GM21576 (cell line): ENCODE data around the gene TDO2.
"Not testable (repeated sequence)": the region's sequence is repeated elsewhere in the genome, so short reads cannot be mapped to it uniquely, and the experiment has no call there.

Source experiments
- ATAC-seq: cut with Tn5 transposase; IDR thresholded peaks from one replicate; pipeline ENCODE4 v1.9.1; 2021; ENCODE audit warnings: mild to moderate bottlenecking, moderate library complexity; ENCODE audit not compliant: unreplicated experiment

The TDO2 gene

DNA sequence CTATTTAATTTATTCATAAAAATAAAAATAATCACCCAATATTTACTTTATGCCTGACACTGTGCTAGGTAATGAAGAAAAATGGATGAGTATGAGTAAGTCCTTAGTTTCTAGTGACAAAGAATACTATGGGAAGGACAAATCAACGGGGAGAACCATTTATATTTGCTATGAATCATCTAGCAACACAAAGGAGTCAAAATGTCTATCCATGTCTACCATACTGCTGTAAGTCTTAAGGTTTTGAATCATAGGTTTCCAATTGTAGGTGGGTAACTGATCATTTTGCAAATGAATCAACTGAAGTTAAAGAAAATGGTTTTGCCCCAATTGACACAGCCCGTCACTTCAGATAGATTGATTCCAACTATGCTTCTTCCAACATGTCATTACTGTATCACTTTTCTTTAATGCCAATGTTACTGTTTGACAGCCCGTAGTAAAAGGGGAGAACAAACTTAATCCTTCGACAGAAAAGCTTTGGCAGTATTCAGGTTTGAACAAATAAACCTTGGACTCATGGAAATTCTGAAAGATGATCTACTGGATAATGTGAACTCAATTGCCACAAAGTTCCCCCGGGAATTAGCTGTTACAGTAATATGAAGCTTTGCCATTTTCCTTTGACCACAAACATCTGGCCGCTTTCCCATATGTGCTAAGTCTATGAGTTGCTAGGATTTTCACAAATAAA is 3.2 kb downstream of the TDO2 start:
- no peak for ATAC-seq

GRCh38 chr4:155907556-155907955 is 4.1 kb downstream of the TDO2 start:
- ATAC-seq = no peak

DNA sequence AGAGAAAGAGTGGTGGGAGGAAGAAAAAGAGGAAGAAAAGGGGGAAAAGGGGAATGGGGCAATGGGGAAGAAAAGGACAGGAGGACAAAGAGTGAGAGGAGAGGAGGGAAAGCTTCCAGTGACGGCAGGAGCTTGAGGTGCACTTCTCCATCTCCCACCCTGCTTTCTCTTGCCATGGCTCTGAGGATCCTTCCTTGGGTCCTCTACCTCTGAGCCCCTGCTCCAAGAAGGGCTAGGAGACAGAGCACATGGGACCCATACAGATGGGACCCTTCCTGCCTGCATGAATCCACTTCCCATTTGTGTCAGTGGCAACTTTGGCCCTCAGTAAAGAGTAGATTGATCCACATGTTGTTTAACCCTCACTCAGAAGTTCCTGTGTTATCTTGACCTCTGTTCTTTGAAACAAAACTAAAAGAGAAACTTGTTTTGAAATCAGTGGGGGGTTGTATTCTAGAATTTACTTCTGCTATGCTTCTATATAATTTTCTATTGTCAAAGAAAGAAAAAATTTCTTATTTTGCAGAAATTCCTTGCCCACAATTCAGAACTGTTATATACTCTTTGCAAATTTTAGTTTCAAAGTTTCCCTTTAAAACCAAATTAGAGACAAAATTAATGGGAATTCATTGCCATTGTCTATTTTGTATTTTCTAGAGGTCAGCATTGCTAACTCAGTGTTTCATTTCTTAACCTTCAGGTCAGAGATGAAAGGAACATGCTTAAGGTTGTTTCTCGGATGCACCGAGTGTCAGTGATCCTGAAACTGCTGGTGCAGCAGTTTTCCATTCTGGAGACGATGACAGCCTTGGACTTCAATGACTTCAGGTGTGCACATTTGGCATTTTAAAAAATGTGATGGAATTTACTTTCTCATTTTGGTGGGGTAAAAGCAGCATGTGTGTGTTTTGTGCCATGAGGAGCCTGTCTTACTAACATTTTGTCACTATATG is 5.0 kb downstream of the TDO2 start:
- peak; percentile 70 for ATAC-seq

- no peak for ATAC-seq
These were observed 6.2 kb downstream of the TDO2 start for GRCh38 chr4:155909615-155910226.

- ATAC-seq = no peak
These were observed 8.4 kb downstream of the TDO2 start for GRCh38 chr4:155911905-155912304.

DNA sequence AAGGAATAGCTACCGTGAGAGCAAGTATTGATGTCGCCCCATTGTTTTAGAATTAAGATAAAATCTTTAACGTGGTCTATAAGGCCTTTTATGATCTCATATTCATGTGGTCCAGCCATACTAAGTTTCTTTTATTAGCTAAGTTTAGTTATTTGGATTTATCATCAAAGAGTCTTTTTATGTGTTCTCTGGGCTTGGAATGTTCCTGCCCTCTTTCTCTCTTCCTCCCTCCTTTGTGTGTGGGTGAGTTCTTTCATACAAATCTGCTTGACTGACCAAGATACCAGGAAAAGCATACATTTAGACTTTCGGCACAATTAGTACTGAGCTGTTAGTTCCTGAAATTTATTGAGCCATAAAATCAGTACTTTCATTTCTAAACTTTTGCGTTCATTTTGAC is 11.3 kb downstream of the TDO2 start:
- ATAC-seq = no peak

DNA sequence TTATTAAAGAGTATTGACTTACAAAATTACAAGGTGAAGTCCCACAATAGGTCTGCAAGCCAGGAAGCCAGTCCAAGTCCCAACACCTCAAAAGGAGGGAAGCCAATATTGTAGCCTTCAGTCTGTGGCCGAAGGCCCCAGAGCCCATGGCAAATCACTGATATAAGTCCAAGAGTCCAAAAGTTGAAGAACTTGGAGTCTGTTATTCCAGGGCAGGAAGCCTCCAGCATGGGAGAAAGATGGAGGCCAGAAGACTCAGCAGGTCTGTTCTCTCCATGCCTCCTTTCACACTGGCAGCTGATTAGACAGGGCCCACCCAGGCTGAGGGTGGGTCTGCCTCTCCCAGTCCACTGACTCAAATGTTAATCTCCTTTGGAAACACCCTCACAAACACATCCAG is 18.1 kb downstream of the TDO2 start:
- no peak for ATAC-seq

GRCh38 chr4:155924637-155925036 is 21.1 kb downstream of the TDO2 start:
- no peak for ATAC-seq

DNA sequence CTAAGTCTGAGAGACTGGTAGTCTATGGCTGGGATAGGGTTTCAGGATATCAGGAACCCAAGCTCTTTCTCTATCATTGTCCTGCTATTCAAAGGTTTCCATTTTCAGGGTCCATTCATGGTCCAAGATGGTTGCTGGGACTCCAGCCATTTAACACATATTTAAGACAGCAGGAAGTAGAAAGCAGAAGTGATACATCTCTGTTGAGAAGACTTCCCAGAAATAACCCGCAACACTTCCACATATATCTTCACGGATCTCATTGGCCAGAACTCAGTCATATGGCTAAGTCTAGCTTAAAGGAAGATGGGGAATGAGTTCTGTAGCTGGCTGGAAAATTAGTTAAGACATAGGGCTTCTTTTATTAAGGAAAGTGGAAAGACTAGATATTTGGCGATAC is 26.3 kb downstream of the TDO2 start:
- no peak for ATAC-seq

DNA sequence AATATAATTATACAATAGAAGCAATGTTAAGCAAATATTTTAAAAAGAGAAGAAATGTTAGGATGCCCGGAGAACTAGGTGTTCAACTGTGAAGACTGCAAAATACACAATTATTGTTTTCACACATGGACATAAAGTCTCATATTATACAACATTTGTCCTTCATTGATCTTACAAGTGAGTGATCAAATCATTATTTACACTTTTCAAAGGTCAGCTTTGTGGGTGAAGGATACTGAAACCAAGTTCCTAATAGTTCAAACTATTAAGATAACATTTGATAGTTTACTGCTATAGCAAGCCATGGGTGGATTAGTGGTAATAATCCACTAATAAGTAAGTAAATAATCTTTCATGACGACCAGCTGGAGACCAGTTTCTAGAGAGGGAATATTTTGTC is 26.8 kb downstream of the TDO2 start:
- no peak for ATAC-seq

GRCh38 chr4:155931634-155932033 is 28.1 kb downstream of the TDO2 start:
- no peak for ATAC-seq

GRCh38 chr4:155934634-155935033 is 31.1 kb downstream of the TDO2 start:
- ATAC-seq = not testable (repeated sequence)

DNA sequence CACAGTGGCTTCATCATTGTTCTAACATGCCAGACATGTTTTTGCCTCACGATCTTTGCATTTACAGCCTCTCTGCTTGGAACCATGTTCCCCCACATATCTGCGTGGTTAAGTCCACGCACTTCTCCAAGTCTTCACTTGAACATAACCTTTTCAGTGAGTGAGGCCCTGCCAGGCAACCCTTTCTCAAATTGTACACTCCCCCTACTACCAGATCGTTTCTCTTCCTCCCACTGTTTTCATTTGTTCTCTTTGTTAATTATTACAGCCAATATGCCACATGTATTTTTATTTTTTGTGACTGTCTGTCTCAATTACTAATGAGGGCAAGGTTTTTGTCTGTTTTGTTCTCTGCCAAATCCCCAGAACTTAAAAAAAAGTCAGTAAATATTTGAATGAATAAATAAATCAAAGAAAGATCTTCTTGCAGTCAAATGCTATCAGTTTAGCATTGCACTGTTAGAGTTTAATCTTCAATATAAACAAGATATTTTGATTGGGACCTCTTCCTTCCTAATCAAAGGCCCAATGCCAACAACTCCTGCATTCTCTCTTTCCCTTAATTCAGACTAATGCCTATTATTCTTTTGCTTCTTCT is 32.0 kb downstream of the TDO2 start:
- no peak for ATAC-seq

DNA sequence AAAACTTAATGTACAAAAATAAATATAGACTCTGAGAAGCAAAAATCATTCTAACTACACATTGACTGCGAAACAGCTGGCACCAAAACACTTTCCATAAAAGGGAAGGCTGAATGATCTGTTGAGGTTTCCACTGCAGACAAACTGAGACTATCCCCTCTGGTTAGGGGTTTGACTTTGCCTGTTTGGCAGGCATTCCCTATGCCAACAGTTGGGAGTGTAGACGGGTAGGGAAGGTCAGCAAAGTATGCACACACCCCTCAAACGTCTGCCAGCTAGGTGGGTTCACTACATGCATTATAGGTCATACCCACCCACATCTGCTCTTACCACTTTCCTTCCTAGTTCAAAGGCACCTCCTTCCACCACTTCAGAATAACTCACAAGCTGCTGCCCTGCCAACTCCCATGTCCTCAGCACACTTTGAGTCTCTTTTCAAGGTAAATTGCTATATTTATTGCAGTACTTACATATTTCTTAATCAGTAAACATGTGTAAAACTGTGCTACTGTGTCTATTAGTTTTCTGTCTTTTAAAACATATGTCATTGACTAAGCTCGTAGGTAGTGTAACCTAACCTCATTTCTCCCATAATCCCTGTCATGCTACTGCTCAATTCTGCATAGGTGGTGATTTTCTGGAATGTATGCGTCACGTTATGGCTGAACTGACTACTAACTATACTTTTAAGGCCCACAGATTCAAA is 37.7 kb downstream of the TDO2 start:
- ATAC-seq = no peak

DNA sequence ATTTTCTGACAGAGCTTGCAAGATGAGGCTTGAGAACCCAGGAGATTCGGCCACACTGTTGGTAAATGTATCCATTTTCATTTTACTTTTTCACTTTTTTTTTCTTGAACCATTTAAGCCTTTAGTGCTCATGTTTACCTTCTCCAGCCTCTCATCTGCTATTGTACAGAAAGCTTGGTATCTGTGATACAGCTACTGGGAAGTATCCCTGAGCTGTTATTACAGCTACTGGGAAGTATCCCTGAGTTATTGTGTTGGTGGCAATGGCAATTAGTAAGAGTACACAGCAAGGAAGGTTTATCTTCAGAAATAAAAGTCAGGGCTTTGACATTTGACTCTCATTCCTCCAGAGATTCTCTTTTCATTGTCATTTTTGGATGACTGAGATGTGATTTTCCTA is 38.3 kb downstream of the TDO2 start:
- no peak for ATAC-seq

GRCh38 chr4:155943605-155944291 is 40.3 kb downstream of the TDO2 start:
- no peak for ATAC-seq

DNA sequence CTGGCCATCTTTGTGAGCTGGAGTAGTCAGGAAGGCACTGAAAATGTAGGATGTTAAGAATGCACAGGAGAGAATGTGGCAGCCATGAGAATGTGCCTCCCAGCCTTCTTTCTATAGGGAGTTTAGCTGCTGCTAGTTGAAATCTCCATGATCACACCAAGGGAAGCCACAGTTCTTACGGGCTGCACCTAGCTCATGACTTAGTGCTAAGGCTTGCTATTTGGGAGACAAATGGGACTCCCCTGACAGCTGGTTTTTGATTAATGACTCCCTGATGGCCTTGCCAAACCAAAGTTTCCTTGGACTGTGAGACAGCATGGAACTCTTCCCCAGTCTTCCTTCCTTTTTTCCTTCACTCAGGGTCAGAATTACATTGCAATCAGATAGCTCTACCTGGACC is 41.0 kb downstream of the TDO2 start:
- ATAC-seq = no peak

DNA sequence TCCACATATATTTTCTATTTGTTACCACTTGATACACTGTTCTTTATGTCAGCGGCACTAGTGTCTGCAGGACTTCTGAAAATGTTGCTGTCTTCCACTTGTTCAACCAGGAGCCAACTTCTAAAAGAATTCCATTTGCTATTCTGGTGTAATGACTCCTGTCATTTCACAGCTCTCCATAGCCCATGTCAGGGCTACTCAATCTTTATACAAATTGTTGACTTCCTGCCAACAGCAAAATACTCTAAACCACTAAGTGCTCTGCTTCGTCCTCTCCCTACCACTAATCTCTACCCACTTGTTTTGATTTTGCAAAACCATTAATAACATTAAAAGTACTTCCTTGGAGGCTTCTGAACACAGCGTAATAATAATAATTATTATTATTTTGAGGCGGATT is 43.0 kb downstream of the TDO2 start:
- no peak for ATAC-seq

- no peak for ATAC-seq
These were observed 45.0 kb downstream of the TDO2 start for GRCh38 chr4:155948541-155948940.

DNA sequence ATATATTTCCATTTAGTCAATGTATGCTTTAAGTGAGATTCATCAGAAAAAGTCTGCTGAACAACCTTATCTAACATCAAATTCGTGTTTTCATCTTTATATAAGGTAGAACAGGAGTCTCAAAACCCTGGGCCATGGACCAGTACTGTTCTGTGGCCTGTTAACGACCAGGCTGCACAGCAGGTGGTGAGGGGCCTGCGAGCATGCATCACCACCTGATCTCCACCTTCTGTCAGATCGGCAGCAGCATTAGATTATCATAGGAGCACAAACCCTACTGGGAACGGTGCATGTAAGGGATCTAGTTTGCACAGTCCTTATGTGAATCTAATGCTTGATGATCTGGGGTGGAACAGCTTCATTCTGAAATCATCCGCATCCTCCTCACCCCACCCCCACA is 47.0 kb downstream of the TDO2 start:
- ATAC-seq = no peak
